HG02678 (cell line): ENCODE data around the gene RAPGEF5.
A peak's percentile ranks its signal among the peaks of the same experiment; 100 is the strongest.

ENCODE experiments used
- ATAC-seq: cut with Tn5 transposase; IDR thresholded peaks from one replicate; pipeline ENCODE4 v1.9.1; 2021; ENCODE audit warnings: mild to moderate bottlenecking, moderate library complexity; ENCODE audit not compliant: unreplicated experiment

Gene RAPGEF5

GRCh38 chr7:22350466-22351328, 6.3 kb downstream of the RAPGEF5 start:
- peak; percentile 48 for ATAC-seq

GRCh38 chr7:22348379-22348778, 8.6 kb downstream of the RAPGEF5 start:
- no peak for ATAC-seq

DNA sequence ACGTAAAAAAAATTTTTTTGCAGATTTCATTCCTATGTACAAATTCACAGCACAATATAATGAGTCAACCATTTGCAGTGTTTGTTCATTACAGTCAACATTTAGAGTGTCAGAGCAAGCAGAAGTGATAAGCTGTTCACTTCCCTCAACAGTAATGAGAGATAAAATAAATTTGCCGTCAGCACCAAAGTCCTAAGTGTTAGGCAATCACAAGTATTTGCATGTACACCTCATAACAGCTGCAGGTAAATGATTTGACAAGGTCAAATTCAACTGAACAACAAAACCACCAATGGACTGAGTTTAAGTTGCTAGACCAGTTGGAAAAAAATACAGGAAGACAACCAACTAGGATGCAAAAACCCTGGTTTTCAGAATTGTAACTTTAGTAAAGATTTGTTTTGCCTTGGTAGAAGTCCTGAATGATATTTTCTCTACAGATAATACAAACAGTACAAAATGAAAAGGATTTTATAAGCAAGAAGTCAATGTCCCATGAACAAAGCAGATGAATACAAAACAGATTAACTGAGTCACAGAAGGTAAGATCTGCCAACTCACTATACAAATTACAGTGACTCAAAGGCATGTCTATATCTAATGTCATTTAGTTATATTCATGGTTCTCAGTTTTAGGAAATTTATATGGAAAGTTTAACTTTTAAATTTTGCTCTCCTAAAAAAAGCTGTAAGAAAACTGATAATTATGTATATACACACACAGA, 10.4 kb downstream of the RAPGEF5 start:
- ATAC-seq, result no peak

DNA sequence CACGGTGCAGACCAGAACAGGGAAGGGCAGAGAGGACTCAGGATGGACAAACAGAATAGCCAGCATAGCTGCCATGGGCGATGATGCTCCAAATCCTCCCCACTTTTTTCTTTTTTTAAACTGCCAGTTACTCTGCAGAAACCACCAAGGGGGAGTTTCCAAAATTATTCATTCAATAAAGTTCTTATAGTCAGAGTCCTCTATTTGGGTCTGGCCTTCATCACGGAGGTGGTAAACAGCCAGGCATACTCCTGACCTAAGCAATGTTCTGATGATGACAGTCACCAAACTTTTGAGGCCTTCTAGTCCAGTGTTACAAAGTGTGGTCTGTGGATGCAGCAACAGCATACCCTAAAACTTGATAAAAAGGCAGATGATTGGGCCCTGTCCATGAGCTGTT, 12.3 kb downstream of the RAPGEF5 start:
- no peak for ATAC-seq

- no peak for ATAC-seq
These were observed 13.3 kb downstream of the RAPGEF5 start for GRCh38 chr7:22343612-22344011.

DNA sequence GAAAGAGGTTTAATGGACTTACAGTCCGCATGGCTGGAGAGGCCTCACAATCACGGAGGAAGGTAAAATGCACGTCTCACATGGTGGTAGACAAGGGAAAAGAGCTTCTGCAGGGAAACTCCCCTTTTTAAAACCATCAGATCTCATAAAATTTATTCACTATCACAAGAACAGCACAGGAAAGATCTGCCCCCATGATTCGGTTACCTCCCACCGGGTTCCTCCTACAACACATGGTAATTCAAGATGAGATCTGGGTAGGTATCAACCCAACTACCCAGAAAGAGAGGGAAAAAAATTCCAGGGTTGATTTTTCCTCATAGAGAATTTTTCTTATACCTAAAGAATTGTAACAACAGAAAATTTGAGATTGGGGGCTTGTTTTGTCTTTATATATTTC, 13.9 kb downstream of the RAPGEF5 start:
- no peak for ATAC-seq

DNA sequence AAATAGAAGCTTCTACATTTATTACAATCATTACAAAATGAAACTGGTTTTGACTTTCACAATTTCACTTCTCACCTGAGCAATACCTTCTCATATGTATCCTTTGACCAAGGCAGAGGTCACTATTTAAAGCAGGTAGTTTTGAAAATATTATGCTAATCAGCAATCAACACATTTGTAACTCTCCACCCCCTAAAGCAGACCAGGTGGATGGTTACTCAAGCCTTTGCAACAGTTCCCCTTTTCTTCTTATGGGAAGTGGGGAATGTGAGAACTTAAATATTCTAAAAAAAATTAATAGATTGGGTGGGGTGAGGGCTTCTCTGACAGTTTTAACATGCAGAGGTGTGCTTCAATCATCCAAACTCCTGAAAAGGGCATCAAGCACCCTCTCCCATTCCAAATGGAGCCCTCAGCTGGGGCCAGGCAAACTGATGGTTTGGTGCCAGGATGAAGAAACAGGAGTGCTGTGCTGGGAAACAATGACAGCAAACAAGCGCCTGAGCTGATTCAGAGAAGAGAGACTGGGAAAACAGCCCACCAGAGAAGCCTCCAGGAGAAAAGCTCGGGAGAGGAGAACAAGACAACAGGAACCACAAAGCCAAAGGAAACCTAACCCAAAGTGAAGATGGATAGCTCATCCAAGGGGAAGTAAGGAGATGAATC, 17.1 kb downstream of the RAPGEF5 start:
- no peak for ATAC-seq

- no peak for ATAC-seq
These were observed 18.1 kb downstream of the RAPGEF5 start for GRCh38 chr7:22338877-22339276.

DNA sequence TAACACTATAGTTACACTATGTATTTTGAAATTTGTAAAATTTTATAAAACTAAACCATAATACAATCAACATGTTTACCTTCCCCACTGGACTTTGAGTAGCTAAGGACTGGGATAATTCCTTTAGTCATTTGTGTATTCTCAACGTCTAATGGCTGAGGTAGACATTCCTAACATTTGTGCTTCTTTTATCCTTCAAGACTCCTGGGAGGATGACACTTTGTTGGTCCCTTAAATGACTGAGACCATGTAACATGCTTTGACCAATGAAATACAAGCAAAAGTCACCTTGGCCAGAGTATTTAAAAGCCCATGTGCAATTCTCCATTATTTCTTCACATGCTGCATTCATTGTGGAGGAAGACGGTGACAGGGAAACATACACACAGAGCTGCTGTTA, 18.5 kb downstream of the RAPGEF5 start:
- ATAC-seq, result no peak

DNA sequence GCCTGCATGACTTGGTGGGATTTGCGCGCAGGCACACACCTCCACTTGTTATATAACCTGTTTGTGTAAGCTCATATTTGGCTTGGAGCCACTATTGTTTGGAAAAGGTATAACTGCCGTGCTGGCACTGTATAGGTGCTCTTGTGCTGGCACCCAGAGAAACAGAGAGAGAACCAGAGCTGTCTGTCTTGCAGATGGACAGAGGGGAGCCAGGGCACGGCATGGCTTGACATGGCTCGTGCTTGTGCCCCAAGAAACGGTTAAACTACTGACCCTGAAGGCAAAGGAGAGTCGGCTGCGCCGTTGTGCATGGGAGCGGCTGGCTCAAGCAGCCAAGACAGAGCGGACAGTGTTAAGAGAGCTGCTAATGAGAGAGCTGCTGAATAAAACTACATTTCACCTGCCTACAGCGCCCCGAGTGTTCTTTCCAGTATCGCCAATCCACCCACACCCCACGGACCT, 23.2 kb downstream of the RAPGEF5 start:
- ATAC-seq, result no peak

GRCh38 chr7:22332461-22332870, 24.5 kb downstream of the RAPGEF5 start:
- no peak for ATAC-seq

DNA sequence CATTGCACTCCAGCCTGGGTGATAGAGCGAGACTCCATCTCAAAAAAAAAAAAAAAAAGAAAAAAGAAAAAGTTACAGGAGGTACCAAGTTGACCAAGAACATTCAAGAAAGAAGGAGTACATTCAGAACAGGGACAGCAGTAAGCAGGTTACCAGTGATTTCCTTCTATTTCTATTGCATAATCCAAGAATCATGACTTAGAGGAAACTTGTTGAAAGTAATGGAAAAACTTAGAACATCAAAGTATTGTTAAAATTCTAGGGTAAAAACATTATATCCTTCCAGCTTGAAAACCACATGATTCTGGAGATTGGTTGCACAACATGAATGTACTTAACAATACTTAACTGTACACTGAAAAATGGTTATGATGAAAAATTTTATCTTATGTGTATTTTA, 25.2 kb downstream of the RAPGEF5 start:
- ATAC-seq, result no peak

- no peak for ATAC-seq
These were observed 26.1 kb downstream of the RAPGEF5 start for GRCh38 chr7:22330903-22331302.

DNA sequence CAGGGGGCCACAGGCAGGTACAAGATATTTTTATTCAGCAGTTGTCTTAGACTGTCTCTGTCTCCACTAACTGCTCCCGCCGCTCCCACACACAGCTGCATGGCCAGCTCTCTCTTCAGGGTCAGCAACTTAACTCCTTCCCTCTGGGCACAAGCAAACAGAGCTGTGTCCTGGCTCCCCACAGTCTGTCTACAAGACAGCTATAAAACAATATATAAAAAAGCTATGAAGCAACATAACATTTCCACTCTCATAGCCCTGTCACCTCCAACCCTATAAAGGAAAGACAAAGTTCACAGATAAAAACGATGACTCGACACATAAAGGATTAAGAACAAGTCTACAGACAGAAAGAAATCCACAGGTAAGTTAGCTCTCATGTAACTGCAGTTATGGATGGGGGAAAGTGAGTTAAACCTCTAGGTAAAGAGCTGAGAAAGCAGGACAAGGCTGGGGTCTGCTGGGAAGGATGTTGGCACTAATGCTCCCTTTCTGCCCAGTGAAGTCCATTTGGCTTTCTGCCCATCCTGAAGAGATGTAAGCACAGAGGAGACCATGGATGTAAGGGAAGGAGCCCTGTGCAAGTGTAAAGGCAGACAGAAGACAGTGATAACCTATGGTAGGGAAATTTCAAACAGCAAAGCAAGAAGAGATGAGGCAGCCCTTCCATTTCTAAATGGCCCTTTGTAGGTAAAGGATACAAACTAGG, 27.0 kb downstream of the RAPGEF5 start:
- ATAC-seq, result no peak

- no peak for ATAC-seq
These were observed 30.8 kb downstream of the RAPGEF5 start for GRCh38 chr7:22326181-22326580.

DNA sequence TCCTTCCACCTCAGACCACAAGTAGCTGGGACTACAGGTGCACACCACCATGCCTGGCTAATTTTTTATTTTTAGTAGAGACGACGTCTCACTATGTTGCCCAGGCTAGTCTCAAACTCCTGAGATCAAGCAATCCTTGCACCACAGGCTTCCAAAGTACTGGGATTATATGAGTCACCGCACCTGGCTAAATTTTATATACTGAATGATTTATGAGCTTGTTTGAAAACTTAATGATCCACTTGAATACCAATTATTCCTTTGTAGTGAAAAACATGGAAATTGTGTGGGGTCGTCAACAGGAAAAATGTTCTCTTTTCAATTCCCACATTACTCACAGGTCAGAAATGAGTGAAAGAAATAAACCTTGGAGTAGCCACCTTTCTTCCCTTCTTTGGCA, 31.3 kb downstream of the RAPGEF5 start:
- no peak for ATAC-seq

GRCh38 chr7:22323714-22324113, 33.2 kb downstream of the RAPGEF5 start:
- no peak for ATAC-seq

DNA sequence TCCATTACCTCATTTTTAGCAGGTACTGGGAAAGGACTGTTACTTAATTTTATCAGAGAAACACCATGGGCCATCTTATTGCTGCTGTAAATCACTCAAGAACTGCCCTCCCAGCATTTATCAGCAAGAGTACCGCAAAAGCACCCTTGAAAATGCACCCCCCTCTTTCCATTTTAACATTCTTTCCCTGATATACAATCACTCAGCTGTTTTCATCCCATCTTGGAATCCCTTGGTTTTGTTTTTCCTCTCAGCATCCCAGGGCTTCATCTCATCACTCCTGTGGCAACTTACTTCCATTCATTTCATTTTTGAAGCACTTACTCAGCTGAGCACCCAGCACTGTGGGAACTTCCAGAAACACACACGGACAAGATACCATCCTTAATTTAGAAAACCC, 36.5 kb downstream of the RAPGEF5 start:
- ATAC-seq, result no peak

DNA sequence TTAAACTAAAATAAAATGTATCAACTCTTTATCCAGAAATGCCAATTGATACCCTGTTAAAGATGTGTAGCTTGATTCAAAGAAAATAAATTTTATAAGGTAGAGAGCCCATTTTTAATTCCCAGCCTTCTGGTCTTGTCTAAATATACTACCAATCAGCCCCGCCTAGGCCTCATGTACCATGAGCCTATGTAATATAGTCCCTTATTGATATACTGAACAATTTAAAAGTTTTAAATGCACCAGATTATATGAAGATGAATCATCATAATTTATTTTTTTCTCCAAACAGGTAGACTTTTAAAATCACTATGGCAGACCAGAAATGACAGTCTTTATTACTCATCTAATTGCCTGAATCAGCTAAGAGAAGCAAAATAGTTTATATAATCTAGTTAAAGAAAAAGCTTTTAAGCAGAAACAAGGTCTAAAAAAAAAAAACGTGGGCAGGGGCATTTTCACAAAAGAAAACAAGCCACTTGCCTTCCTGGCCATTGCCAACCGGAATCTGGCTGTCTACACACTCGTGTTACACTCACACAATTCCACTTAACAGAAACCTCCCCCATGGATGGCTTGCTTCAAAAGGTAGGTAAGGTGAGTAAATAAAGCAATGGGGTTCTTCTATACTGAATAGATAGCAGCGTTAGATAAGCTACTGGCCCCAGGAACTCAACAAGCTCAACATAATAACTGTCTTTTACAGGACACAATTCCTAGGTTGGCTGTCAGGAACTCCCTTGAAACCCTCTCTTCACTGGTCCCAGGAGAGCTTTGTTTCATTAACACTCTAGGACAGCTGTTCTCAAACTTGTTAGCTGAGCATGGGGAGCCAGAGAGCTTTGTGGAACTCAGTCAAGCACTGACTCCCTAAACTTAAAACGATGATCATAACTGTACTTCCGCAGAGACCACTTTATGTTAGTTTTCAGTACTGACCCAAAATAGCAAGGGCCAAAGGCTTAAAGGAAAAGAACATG, 37.2 kb downstream of the RAPGEF5 start:
- ATAC-seq, result no peak

- ATAC-seq, result no peak
These were observed 38.6 kb downstream of the RAPGEF5 start for GRCh38 chr7:22318376-22318775.
